B cell (primary cell): ENCODE measurements around the gene PRKAR1A. TPM values are rescaled to one million over a fixed set of nuclear protein-coding genes. Genes with fewer than 3 reads are reported as not detected.

ENCODE experiments used
- ATAC-seq: fragments of 200-7000 bp; cut with Tn5 transposase; one replicate; pipeline ENCODE4 v1.10.0; 2021; ENCODE audit warnings: low read depth, mild to moderate bottlenecking, moderate number of reproducible peaks, moderate library complexity
- CTCF ChIA-PET: fragments of 350-600 bp; sonication (Branson Sonifier 250); formaldehyde crosslinking; loops from one replicate; lab custom pipeline; 2021; ENCODE audit warnings: antibody characterized with exemption, inconsistent platforms; lab: Charles Lee
- POLR2A ChIA-PET: fragments of 350-600 bp; sonication (Branson Sonifier 250); formaldehyde crosslinking; loops from one replicate; lab custom pipeline; 2021; ENCODE audit warnings: antibody characterized with exemption; lab: Charles Lee
- DNase-seq: peaks from one replicate; pipeline ENCODE4 v3.0.0; 2013
- H2AFZ ChIP-seq: 2 replicates; pipeline ENCODE4 v1.6.1; 2012; ENCODE audit warnings: mild to moderate bottlenecking, low read depth, low read length; ENCODE audit not compliant: insufficient read depth, poor library complexity, severe bottlenecking
- H3K27ac ChIP-seq, 2 donors: 1 replicate in 1 of 2; 2 replicates in 1 of 2; pipeline ENCODE4 v1.5.1; 2012 to 2013; ENCODE audit warnings: low read length in 2 of 2, mild to moderate bottlenecking in 2 of 2, moderate library complexity in 1 of 2
- H3K27me3 ChIP-seq, 4 experiments: fragments of 200-600 bp in 1 of 4; sonication (generic) in 1 of 4; replicated peaks in 1 of 4; 1 replicate in 2 of 4; 2 replicates in 2 of 4; pipeline versions ENCODE4 v1.6.1 to v1.7.0; 2013 to 2016; ENCODE audit warnings: low read length in 3 of 4, mild to moderate bottlenecking in 2 of 4, mixed read lengths in 1 of 4, moderate library complexity in 1 of 4; ENCODE audit not compliant: insufficient read depth in 4 of 4, control insufficient read depth in 3 of 4; ENCODE audit errors: control extremely low read depth in 1 of 4
- H3K36me3 ChIP-seq, 2 experiments: replicated peaks in 1 of 2; 1 replicate in 1 of 2; 2 replicates in 1 of 2; pipeline versions ENCODE4 v1.6.1 to v1.7.1; 2013; ENCODE audit warnings: low read length in 1 of 2; ENCODE audit not compliant: insufficient read depth in 2 of 2, control insufficient read depth in 1 of 2; ENCODE audit errors: control extremely low read depth in 1 of 2, extremely low read depth in 1 of 2
- H3K4me1 ChIP-seq, 2 donors: fragments of 200-600 bp in 1 of 2; sonication (generic) in 1 of 2; 1 replicate in 1 of 2; 2 replicates in 1 of 2; pipeline versions ENCODE4 v1.5.1 to v1.6.1; 2013 to 2017; ENCODE audit warnings: low read length in 2 of 2; ENCODE audit not compliant: control insufficient read depth in 2 of 2, insufficient read depth in 2 of 2
- H3K4me2 ChIP-seq: replicated peaks from 2 replicates; pipeline ENCODE3; 2012; ENCODE audit warnings: mild to moderate bottlenecking, low read depth, low read length; ENCODE audit not compliant: poor library complexity, severe bottlenecking
- H3K4me3 ChIP-seq, 5 experiments: fragments of 200-600 bp in 1 of 5; sonication (generic) in 1 of 5; 1 replicate in 3 of 5; 2 replicates in 2 of 5; pipeline versions ENCODE4 v1.5.1 to v1.7.0; 2011 to 2016; ENCODE audit warnings: low read length in 4 of 5, mild to moderate bottlenecking in 4 of 5, low read depth in 2 of 5, control low read depth in 1 of 5, moderate library complexity in 1 of 5; ENCODE audit not compliant: insufficient read depth in 1 of 5; ENCODE audit errors: control extremely low read depth in 1 of 5, extremely low read depth in 1 of 5
- H3K79me2 ChIP-seq: fragments of 200-600 bp; sonication (generic); one replicate; pipeline ENCODE4 v1.6.0; 2016; ENCODE audit warnings: low read length; ENCODE audit not compliant: control insufficient read depth, insufficient read depth
- H3K9ac ChIP-seq: fragments of 200-600 bp; sonication (generic); 2 replicates; pipeline ENCODE4 v1.6.1; 2017; ENCODE audit warnings: mild to moderate bottlenecking, low read length, moderate library complexity
- H3K9me3 ChIP-seq, 3 donors: one replicate each; pipeline versions ENCODE4 v1.6.1 to v1.7.1; 2013; ENCODE audit warnings: low read length in 2 of 3; ENCODE audit not compliant: control insufficient read depth in 2 of 3, insufficient read depth in 1 of 3; ENCODE audit errors: control extremely low read depth in 1 of 3
- H4K20me1 ChIP-seq: 2 replicates; pipeline ENCODE4 v1.6.0; 2012; ENCODE audit warnings: mild to moderate bottlenecking, low read length; ENCODE audit not compliant: insufficient read depth, control insufficient read depth, poor library complexity, severe bottlenecking
- H3K27ac Mint-ChIP-seq: one replicate; pipeline ENCODE4 v1.8.0; 2021; ENCODE audit warnings: mixed read lengths
- H3K27me3 Mint-ChIP-seq: one replicate; pipeline ENCODE4 v1.8.0; 2021; ENCODE audit warnings: mixed read lengths
- H3K4me1 Mint-ChIP-seq: one replicate; pipeline ENCODE4 v1.8.0; 2021; ENCODE audit warnings: mixed read lengths
- H3K4me3 Mint-ChIP-seq: one replicate; pipeline ENCODE4 v1.8.0; 2021; ENCODE audit warnings: mixed read lengths
- H3K9me3 Mint-ChIP-seq: one replicate; pipeline ENCODE4 v1.8.0; 2022; ENCODE audit warnings: mixed read lengths; ENCODE audit not compliant: insufficient read depth
- CTCF ChIP-seq: fragments of 200-600 bp; IDR thresholded peaks from one replicate; pipeline ENCODE4 v1.8.0; 2022; ENCODE audit warnings: antibody characterized with exemption, mild to moderate bottlenecking
- EZH2 ChIP-seq: IDR thresholded peaks from 2 replicates; pipeline ENCODE4 v1.6.1; 2012; ENCODE audit warnings: borderline replicate concordance, low read depth, mild to moderate bottlenecking, moderate library complexity, low read length; ENCODE audit not compliant: insufficient read depth, poor library complexity, severe bottlenecking
- WGBS: methylation state at CpG from one replicate; pipeline ENCODE4 v1.1.5; 2013; ENCODE audit warnings: missing lambda C conversion rate; ENCODE audit not compliant: insufficient coverage; 5-methylcytosine and 5-hydroxymethylcytosine counted together
- intact Hi-C: fragments of 100-400 bp; cut with micrococcal nuclease; formaldehyde crosslinking; loops from one replicate; pipeline ENCODE4 v1.10.0; 2022
- polyA plus RNA-seq: library from polyadenylated mRNA; depleted of rRNA; stranded (reverse); fragments of >200 nt; gene quantifications from 2 replicates; pipeline ENCODE4 v1.2.3, GENCODE V29; 2012
- total RNA-seq, 2 donors: library from RNA; stranded (reverse); fragments of 120-200 nt in 1 of 2; gene quantifications; 1 replicate in 1 of 2; 2 replicates in 1 of 2; pipeline versions ENCODE4 v1.2.3 to v1.2.4, GENCODE V29; 2013 to 2022

PRKAR1A gene
- total and polyA plus RNA-seq, 2 donors (not counting 1 experiment from before 2014, with no cell fraction given), result 63.1 to 296 TPM

GRCh38 chr17:68512960-68513474, 787 bp downstream of the PRKAR1A start:
- intact Hi-C loops, result loop anchor here (1.0 to 5.0 kb wide), 6 partner anchors 56 to 1136 kb away; partner anchors contain the start of genes ABCA5, ARSG, BPTF and KPNA2
- Histone ChIP-seq H2AFZ (peak overlapping the region; percentile 85), H3K4me2 (peak overlapping the region; percentile 95), H3K9me3 (no peaks in the 10 kb centered on the region), H4K20me1 (peaks cover 20% of the 10 kb centered on the region), H3K27me3 (no peaks in the 10 kb centered on the region), H3K9ac (peak overlapping the region; percentile 100), H3K27ac (peak overlapping the region; percentile 99), H3K79me2 (peaks cover 61% of the 10 kb centered on the region), H3K4me1 (peaks cover 25 to 28% of the 10 kb centered on the region in 2 donors), H3K36me3 (peaks cover 0 to 27% of the 10 kb centered on the region in 2 experiments), H3K4me3 (peak overlapping the region; percentile 46 to 99 (median 85))
- CTCF ChIA-PET, result interaction anchor here (1.2 to 2.8 kb wide), 4 partner anchors 12 to 114 kb away, joined by 3 to 26 read pairs (median 12); no protein-coding TSS in a partner anchor
- peak overlapping the region; percentile 100 for H3K27ac Mint-ChIP-seq
- H3K4me1 Mint-ChIP-seq, result peaks cover 45% of the 10 kb centered on the region
- DNase-seq (no peak), ATAC-seq (no peak)
- no peaks in the 10 kb centered on the region for H3K9me3 Mint-ChIP-seq
- TF ChIP-seq CTCF (no peak), EZH2 (no peak)
- H3K4me3 Mint-ChIP-seq, result peak overlapping the region; percentile 100
- under 1% methylated on average over 12 of the region's 20 CpGs for WGBS
- no peaks in the 10 kb centered on the region for H3K27me3 Mint-ChIP-seq
- POLR2A ChIA-PET, result interaction anchor here (1.1 to 2.6 kb wide), 3 partner anchors 15 to 222 kb away, joined by 3 to 17 read pairs (median 5); partner anchors contain the start of genes SLC16A6 and WIPI1

GRCh38 chr17:68513932-68514331, 1.7 kb downstream of the PRKAR1A start:
- CTCF ChIA-PET, result no interaction called here
- H3K27ac Mint-ChIP-seq, result peak overlapping the region; percentile 100

More at GRCh38 chr17:68513932-68514331, 1.7 kb downstream of the PRKAR1A start:
- Mint-ChIP-seq H3K4me1 (peaks cover 48% of the 10 kb centered on the region), H3K9me3 (no peaks in the 10 kb centered on the region), H3K4me3 (peak overlapping the region; percentile 100), H3K27me3 (no peaks in the 10 kb centered on the region)
- peak overlapping the region; percentile 46 to 99 (median 85) for H3K4me3 ChIP-seq
- POLR2A ChIA-PET, result no interaction called here
- DNase-seq, result no peak
- H3K27me3 ChIP-seq, result no peaks in the 10 kb centered on the region
- peaks cover 25 to 28% of the 10 kb centered on the region in 2 donors for H3K4me1 ChIP-seq
- H3K9ac ChIP-seq, result peak overlapping the region; percentile 100
- peaks cover 0 to 35% of the 10 kb centered on the region in 2 experiments for H3K36me3 ChIP-seq
- peak overlapping the region in 1 of 2 donors; percentile 99 for H3K27ac ChIP-seq
- no peak for TF ChIP-seq EZH2
- no peak for TF ChIP-seq CTCF
- intact Hi-C loops, result loop anchor here (2.0 to 5.0 kb wide), 5 partner anchors 223 to 1137 kb away; partner anchors contain the start of genes ABCA5, ARSG, BPTF and KPNA2
- H3K79me2 ChIP-seq, result peaks cover 70% of the 10 kb centered on the region
- no peak for ATAC-seq
- H2AFZ ChIP-seq, result no peak overlapping the region
- peak overlapping the region; percentile 95 for H3K4me2 ChIP-seq
- H4K20me1 ChIP-seq, result peaks cover 26% of the 10 kb centered on the region
- H3K9me3 ChIP-seq, result no peaks in the 10 kb centered on the region
- 33% methylated on average over 1 of the region's 3 CpGs for WGBS
